ENCODE measurements around the gene FASTK. TPM values are rescaled to one million over a fixed set of nuclear protein-coding genes. Genes with fewer than 3 reads are reported as not detected.
A peak's percentile ranks its signal among the peaks of the same experiment; 100 is the strongest.

Gene FASTK
- total RNA-seq, 1 donor, result 87.6 TPM

DNA sequence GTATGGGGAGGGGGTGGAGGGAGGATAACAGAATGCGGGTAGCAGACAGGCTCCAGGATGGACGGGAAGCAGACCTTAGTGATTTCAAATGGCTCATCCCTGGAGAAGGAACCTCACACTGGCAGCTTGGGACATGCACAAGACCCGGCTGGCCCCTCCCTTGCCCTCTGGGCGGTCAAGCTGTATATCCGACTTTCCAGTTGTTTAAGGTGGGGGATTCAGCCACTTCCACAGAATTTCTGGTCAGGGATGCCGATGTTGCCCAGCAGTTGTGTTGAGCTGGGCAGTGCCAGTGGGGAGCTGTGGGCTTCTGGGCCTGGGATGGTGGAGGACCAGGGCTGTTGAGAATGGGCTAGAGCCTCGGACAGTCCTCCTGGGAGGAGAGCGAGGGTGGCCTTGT is 48.1 kb upstream of the FASTK start:
- Histone ChIP-seq H3K27me3 (ENCODE audit: insufficient read depth, low read length) (no peaks in the 10 kb centered on the region), H3K27ac (ENCODE audit: low read depth, low read length) (no peak overlapping the region), H4K20me1 (ENCODE audit: insufficient read depth, low read length) (peaks cover 34% of the 10 kb centered on the region), H2AFZ (ENCODE audit: low read length) (no peak overlapping the region), H3K4me3 (ENCODE audit: insufficient read depth, low read length) (no peak overlapping the region), H3K36me3 (ENCODE audit: insufficient read depth, low read length) (peaks cover 26% of the 10 kb centered on the region), H3K4me1 (ENCODE audit: insufficient read depth, low read length) (no peaks in the 10 kb centered on the region), H3K9me3 (ENCODE audit: low read depth, low read length) (no peaks in the 10 kb centered on the region), H3K79me2 (ENCODE audit: insufficient read depth, low read length) (no peaks in the 10 kb centered on the region), H3K4me2 (ENCODE audit: insufficient read depth, low read length) (no peak overlapping the region)
- DNase-seq (ENCODE audit: insufficient read length, low spot score, missing footprints), result peak; percentile 51
- TF ChIP-seq, protein P1, sequence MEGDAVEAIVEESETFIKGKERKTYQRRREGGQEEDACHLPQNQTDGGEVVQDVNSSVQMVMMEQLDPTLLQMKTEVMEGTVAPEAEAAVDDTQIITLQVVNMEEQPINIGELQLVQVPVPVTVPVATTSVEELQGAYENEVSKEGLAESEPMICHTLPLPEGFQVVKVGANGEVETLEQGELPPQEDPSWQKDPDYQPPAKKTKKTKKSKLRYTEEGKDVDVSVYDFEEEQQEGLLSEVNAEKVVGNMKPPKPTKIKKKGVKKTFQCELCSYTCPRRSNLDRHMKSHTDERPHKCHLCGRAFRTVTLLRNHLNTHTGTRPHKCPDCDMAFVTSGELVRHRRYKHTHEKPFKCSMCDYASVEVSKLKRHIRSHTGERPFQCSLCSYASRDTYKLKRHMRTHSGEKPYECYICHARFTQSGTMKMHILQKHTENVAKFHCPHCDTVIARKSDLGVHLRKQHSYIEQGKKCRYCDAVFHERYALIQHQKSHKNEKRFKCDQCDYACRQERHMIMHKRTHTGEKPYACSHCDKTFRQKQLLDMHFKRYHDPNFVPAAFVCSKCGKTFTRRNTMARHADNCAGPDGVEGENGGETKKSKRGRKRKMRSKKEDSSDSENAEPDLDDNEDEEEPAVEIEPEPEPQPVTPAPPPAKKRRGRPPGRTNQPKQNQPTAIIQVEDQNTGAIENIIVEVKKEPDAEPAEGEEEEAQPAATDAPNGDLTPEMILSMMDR (IDR thresholded peaks at IDR 0.05; ENCODE audit: extremely low read depth, low read depth, low read length), result no peak

DNA sequence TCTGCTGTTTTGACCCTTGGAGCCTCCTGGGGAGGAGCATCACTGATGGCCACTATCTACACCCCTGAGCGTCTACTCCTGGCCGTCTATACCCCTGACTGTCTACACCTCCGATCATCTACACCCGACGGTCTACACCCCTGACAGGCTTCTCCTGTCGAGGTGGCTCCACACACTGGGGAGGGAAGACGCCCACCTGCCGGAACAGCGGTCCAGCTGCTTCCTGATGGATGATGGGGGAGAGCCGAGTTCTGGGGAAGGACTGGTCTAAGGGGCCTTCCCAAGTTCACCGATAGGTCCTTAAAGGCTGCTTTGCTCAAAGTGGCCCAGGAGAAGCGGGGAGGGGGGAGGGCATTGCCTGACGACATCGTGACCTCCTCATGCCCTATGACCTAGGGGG is 47.5 kb upstream of the FASTK start:
- no peaks in the 10 kb centered on the region for H3K27me3 ChIP-seq (ENCODE audit: insufficient read depth, low read length)
- peak; percentile 84 for DNase-seq (ENCODE audit: insufficient read length, low spot score, missing footprints)
- TF ChIP-seq, protein P1 (IDR thresholded peaks at IDR 0.05; ENCODE audit: extremely low read depth, low read depth, low read length), result no peak
- H3K4me2 ChIP-seq (ENCODE audit: insufficient read depth, low read length), result no peak overlapping the region
- no peaks in the 10 kb centered on the region for H3K79me2 ChIP-seq (ENCODE audit: insufficient read depth, low read length)
- H4K20me1 ChIP-seq (ENCODE audit: insufficient read depth, low read length), result peaks cover 31% of the 10 kb centered on the region
- H3K4me1 ChIP-seq (ENCODE audit: insufficient read depth, low read length), result no peaks in the 10 kb centered on the region
- no peaks in the 10 kb centered on the region for H3K9me3 ChIP-seq (ENCODE audit: low read depth, low read length)
- no peak overlapping the region for H2AFZ ChIP-seq (ENCODE audit: low read length)
- H3K36me3 ChIP-seq (ENCODE audit: insufficient read depth, low read length), result peaks cover 27% of the 10 kb centered on the region
- H3K4me3 ChIP-seq (ENCODE audit: insufficient read depth, low read length), result no peak overlapping the region
- H3K27ac ChIP-seq (ENCODE audit: low read depth, low read length), result no peak overlapping the region

DNA sequence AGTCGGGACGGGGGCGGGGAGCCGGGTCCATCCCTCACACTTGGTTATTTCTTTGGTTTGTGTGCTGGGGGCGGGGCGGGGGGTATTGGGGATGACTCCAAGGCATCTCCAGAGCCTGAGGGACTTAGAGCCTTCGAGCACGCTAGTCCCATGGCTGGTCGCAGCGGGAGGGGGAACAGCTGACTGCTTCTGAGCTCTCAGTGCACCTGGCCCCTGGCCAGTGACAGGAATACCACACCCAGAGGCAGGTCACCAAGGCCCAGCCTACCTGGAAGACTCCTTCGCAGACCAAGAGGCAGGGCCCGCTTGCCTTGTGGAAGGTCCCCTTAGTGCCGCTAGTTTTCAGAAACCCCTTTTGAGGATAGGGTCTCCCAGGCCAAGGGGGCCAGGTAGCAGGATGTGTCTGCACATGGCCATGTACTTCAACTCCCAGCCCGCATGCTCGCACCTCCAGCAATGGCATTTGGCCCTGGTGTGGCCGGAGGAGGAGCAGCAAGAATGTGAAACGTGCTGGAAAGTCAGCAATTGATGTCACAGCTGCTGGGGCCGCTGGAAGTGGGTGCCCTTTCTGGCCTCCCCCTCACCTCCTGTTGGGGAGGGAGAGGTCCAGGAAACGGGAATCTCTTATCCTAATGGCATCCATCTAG is 46.0 kb upstream of the FASTK start:
- no peaks in the 10 kb centered on the region for H3K79me2 ChIP-seq (ENCODE audit: insufficient read depth, low read length)
- no peaks in the 10 kb centered on the region for H3K4me1 ChIP-seq (ENCODE audit: insufficient read depth, low read length)
- no peak overlapping the region for H3K4me2 ChIP-seq (ENCODE audit: insufficient read depth, low read length)
- no peak overlapping the region for H3K4me3 ChIP-seq (ENCODE audit: insufficient read depth, low read length)
- peak; percentile 80 for DNase-seq (ENCODE audit: insufficient read length, low spot score, missing footprints)
- H3K9me3 ChIP-seq (ENCODE audit: low read depth, low read length), result no peaks in the 10 kb centered on the region
- H3K27me3 ChIP-seq (ENCODE audit: insufficient read depth, low read length), result no peaks in the 10 kb centered on the region
- no peak overlapping the region for H3K27ac ChIP-seq (ENCODE audit: low read depth, low read length)
- no peak overlapping the region for H2AFZ ChIP-seq (ENCODE audit: low read length)
- peaks cover 26% of the 10 kb centered on the region for H3K36me3 ChIP-seq (ENCODE audit: insufficient read depth, low read length)
- TF ChIP-seq, protein P1 (IDR thresholded peaks at IDR 0.05; ENCODE audit: extremely low read depth, low read depth, low read length), result no peak
- peaks cover 26% of the 10 kb centered on the region for H4K20me1 ChIP-seq (ENCODE audit: insufficient read depth, low read length)

DNA sequence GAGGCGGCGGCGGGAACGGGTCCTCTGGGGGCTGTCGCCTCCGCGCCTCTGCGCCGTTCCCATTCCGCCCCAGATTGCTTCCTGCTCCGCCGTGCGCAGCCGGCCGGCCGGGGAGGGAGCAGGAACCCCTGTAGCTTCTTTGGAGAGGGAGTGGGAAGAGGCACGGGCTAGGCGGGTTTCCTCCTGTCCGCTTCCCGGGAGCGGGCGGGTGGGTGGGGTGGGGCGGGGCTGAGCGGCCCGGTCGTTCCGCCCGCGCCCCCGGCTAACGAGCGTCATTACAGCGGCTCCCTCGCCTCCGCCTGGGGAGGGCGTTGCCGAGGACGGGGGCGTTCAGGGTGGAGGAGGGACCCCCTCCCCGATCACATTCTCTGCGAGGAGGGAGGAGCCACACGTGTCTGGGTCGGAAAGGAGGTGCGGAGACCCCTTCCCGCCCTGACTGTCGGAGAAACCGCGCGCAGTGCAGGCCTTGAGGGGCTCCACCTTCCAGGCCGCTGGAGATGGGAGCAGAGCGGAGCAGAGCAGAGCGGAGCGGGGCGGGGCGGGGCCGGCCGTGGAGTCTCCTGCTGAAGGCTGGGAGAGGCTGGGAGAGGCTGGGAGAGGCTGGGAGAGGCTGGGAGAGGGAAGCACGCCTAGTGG is 45.4 kb upstream of the FASTK start:
- peak overlapping the region; percentile 51 for H3K4me2 ChIP-seq (ENCODE audit: insufficient read depth, low read length)
- H3K27me3 ChIP-seq (ENCODE audit: insufficient read depth, low read length), result no peaks in the 10 kb centered on the region
- H3K4me3 ChIP-seq (ENCODE audit: insufficient read depth, low read length), result peak overlapping the region; percentile 55
- no peak overlapping the region for H3K27ac ChIP-seq (ENCODE audit: low read depth, low read length)
- peaks cover 25% of the 10 kb centered on the region for H3K36me3 ChIP-seq (ENCODE audit: insufficient read depth, low read length)
- no peak overlapping the region for H2AFZ ChIP-seq (ENCODE audit: low read length)
- H4K20me1 ChIP-seq (ENCODE audit: insufficient read depth, low read length), result peaks cover 26% of the 10 kb centered on the region
- no peaks in the 10 kb centered on the region for H3K79me2 ChIP-seq (ENCODE audit: insufficient read depth, low read length)
- TF ChIP-seq, protein P1 (IDR thresholded peaks at IDR 0.05; ENCODE audit: extremely low read depth, low read depth, low read length), result no peak
- DNase-seq (ENCODE audit: insufficient read length, low spot score, missing footprints), result peak; percentile 93
- H3K4me1 ChIP-seq (ENCODE audit: insufficient read depth, low read length), result no peaks in the 10 kb centered on the region
- H3K9me3 ChIP-seq (ENCODE audit: low read depth, low read length), result no peaks in the 10 kb centered on the region
